Measurements from ENCODE around the gene EPHA2. TPM values are rescaled to one million over a fixed set of nuclear protein-coding genes. Genes with fewer than 3 reads are reported as not detected.

EPHA2 gene
- total and polyA plus RNA-seq, 2 experiments from 2014 or later, result 7.5 to 51.2 TPM

GRCh38 chr1:16153096-16153998 lies 2.5 kb downstream of the EPHA2 start (continued):
- TF ChIP-seq ZNF462 (CRISPR knock-in tag; IDR thresholded peaks at IDR 0.05) (no peak), CTCF (conservative IDR thresholded peaks at IDR 0.05; ENCODE audit: low read depth in 2 of 2) (no peak), EZH2 (IDR thresholded peaks at IDR 0.05; ENCODE audit: low read depth, unreplicated experiment) (no peak), NANOG (IDR thresholded peaks at IDR 0.05; ENCODE audit: borderline replicate concordance) (no peak), POLR2AphosphoS5 (IDR thresholded peaks at IDR 0.05; ENCODE audit: low read depth) (no peak)

Data from GM23338 (cell line).